Memory B cell (primary cell): Measurements from ENCODE around the gene DDHD1.

ENCODE experiments used
- ATAC-seq: fragments of 150-1000 bp; cut with Tn5 transposase; 2 replicates; pipeline ENCODE4 v1.10.0; 2021; ENCODE audit warnings: low read depth, mild to moderate bottlenecking, moderate library complexity
- DNase-seq, 2 donors: peaks; one replicate each; pipeline ENCODE4 v3.0.0; 2022; ENCODE audit warnings: low spot score in 2 of 2
- H3K27ac Mint-ChIP-seq: one replicate; pipeline ENCODE4 v1.8.0; 2022; ENCODE audit warnings: mild to moderate bottlenecking, moderate library complexity, mixed read lengths
- H3K27me3 Mint-ChIP-seq: one replicate; pipeline ENCODE4 v1.8.0; 2022; ENCODE audit warnings: mixed read lengths
- H3K36me3 Mint-ChIP-seq: one replicate; pipeline ENCODE4 v1.8.0; 2022; ENCODE audit warnings: mild to moderate bottlenecking, mixed read lengths
- H3K4me1 Mint-ChIP-seq: one replicate; pipeline ENCODE4 v1.8.0; 2022; ENCODE audit warnings: mixed read lengths
- H3K4me3 Mint-ChIP-seq: one replicate; pipeline ENCODE4 v1.8.0; 2022; ENCODE audit warnings: mild to moderate bottlenecking, moderate library complexity, mixed read lengths
- H3K9me3 Mint-ChIP-seq: one replicate; pipeline ENCODE4 v1.8.0; 2022; ENCODE audit warnings: mixed read lengths

Gene DDHD1

DNA sequence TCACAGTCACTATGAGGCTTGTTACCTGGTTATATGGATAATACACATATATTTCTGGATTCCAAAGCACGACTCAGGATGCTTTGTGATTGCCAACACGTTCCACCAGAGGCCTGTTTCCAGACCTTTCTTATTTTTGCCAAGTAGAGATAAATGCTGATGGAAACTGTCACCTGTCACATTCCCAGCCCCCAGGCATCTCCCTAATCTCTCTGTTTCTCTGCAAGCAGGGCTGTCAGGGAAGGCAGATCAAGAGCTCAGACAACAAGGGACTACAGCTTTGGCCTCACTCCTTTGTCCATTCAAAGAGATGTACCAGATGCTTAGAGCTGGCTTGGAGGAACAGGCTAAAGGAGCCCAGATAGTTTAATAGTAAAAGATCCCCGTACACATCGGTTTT lies 21.8 kb upstream of the DDHD1 start:
- Mint-ChIP-seq H3K36me3 (peaks cover 5% of the 10 kb centered on the region), H3K9me3 (no peaks in the 10 kb centered on the region), H3K4me1 (no peaks in the 10 kb centered on the region), H3K27ac (no peak overlapping the region), H3K4me3 (no peak overlapping the region), H3K27me3 (no peaks in the 10 kb centered on the region)
- no peak for DNase-seq
- no peak for ATAC-seq

GRCh38 chr14:53168786-53169185 lies 15.7 kb upstream of the DDHD1 start:
- peaks cover 3% of the 10 kb centered on the region for H3K9me3 Mint-ChIP-seq
- H3K36me3 Mint-ChIP-seq, result peaks cover 6% of the 10 kb centered on the region
- no peak for DNase-seq
- H3K27me3 Mint-ChIP-seq, result no peaks in the 10 kb centered on the region
- no peak for ATAC-seq
- H3K4me3 Mint-ChIP-seq, result no peak overlapping the region
- no peak overlapping the region for H3K27ac Mint-ChIP-seq
- no peaks in the 10 kb centered on the region for H3K4me1 Mint-ChIP-seq

GRCh38 chr14:53167602-53168328 lies 14.6 kb upstream of the DDHD1 start:
- ATAC-seq (no peak), DNase-seq (no peak)
- no peak overlapping the region for H3K27ac Mint-ChIP-seq
- H3K9me3 Mint-ChIP-seq, result peaks cover 4% of the 10 kb centered on the region
- H3K36me3 Mint-ChIP-seq, result peaks cover 8% of the 10 kb centered on the region
- H3K4me3 Mint-ChIP-seq, result no peak overlapping the region
- H3K27me3 Mint-ChIP-seq, result no peaks in the 10 kb centered on the region
- no peaks in the 10 kb centered on the region for H3K4me1 Mint-ChIP-seq

- no peaks in the 10 kb centered on the region for H3K27me3 Mint-ChIP-seq
- H3K4me3 Mint-ChIP-seq, result no peak overlapping the region
- DNase-seq (no peak), ATAC-seq (no peak)
- H3K9me3 Mint-ChIP-seq, result peaks cover 4% of the 10 kb centered on the region
- peaks cover 2% of the 10 kb centered on the region for H3K36me3 Mint-ChIP-seq
- no peaks in the 10 kb centered on the region for H3K4me1 Mint-ChIP-seq
- no peak overlapping the region for H3K27ac Mint-ChIP-seq
These were observed 8.8 kb upstream of the DDHD1 start for GRCh38 chr14:53161758-53162435.

- no peak overlapping the region for H3K4me3 Mint-ChIP-seq
- ATAC-seq (no peak), DNase-seq (no peak)
- H3K36me3 Mint-ChIP-seq, result peaks cover 2% of the 10 kb centered on the region
- H3K4me1 Mint-ChIP-seq, result peaks cover 15% of the 10 kb centered on the region
- no peak overlapping the region for H3K27ac Mint-ChIP-seq
- no peaks in the 10 kb centered on the region for H3K27me3 Mint-ChIP-seq
- no peaks in the 10 kb centered on the region for H3K9me3 Mint-ChIP-seq
These were observed 3.1 kb upstream of the DDHD1 start for GRCh38 chr14:53156238-53156637.

GRCh38 chr14:53153702-53154112 lies 584 bp upstream of the DDHD1 start:
- H3K27ac Mint-ChIP-seq, result peak overlapping the region; percentile 99
- no peaks in the 10 kb centered on the region for H3K27me3 Mint-ChIP-seq
- no peak for ATAC-seq
- peaks cover 23% of the 10 kb centered on the region for H3K4me1 Mint-ChIP-seq
- no peaks in the 10 kb centered on the region for H3K9me3 Mint-ChIP-seq
- H3K36me3 Mint-ChIP-seq, result peaks cover 2% of the 10 kb centered on the region
- no peak for DNase-seq
- H3K4me3 Mint-ChIP-seq, result peak overlapping the region; percentile 99

- Mint-ChIP-seq H3K27ac (peak overlapping the region; percentile 99), H3K4me3 (peak overlapping the region; percentile 99), H3K4me1 (peaks cover 28% of the 10 kb centered on the region), H3K9me3 (no peaks in the 10 kb centered on the region), H3K36me3 (peaks cover 2% of the 10 kb centered on the region), H3K27me3 (no peaks in the 10 kb centered on the region)
- ATAC-seq (peak; percentile 28), DNase-seq (peak; percentile 44 to 66)
These were observed 788 bp downstream of the DDHD1 start for GRCh38 chr14:53152184-53152886.

DNA sequence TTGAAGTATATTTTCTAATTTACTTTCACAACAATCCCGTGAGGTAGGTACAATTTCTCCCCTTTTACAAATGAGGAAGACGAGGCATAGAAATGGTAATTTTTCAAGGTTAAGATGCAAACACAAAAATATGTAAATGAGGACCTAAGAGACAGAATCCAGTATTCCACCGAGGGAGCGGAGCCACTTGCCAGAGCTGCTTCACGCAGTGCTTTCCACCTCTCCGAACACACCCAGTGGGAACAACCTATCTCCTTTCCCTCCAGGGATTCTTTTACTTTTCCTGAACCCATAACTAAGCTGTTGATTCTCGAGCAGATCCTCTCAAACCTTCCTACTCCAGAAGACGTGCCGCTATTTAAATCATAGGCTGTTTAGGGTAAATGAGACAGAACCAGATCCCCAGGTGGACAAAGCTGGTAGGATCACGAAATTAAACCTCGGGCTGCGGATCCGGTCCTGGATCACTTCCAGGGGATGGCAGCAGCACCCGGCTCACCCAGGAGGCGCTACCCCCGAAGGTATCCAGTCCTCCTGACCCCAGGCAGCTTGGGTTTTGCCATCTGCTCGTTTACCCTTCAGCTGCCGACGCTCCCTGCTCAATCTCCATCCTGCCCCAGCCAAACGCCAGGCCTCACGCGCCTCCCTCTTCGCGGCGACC lies 1.5 kb downstream of the DDHD1 start:
- no peaks in the 10 kb centered on the region for H3K9me3 Mint-ChIP-seq
- H3K27ac Mint-ChIP-seq, result peak overlapping the region; percentile 99
- ATAC-seq (peak; percentile 6), DNase-seq (peak in 1 of 2 donors; percentile 16)
- peak overlapping the region; percentile 99 for H3K4me3 Mint-ChIP-seq
- H3K4me1 Mint-ChIP-seq, result peaks cover 33% of the 10 kb centered on the region
- no peaks in the 10 kb centered on the region for H3K27me3 Mint-ChIP-seq
- peaks cover 2% of the 10 kb centered on the region for H3K36me3 Mint-ChIP-seq

GRCh38 chr14:53149668-53150316 lies 3.3 kb downstream of the DDHD1 start:
- no peak for DNase-seq
- Mint-ChIP-seq H3K27me3 (no peaks in the 10 kb centered on the region), H3K4me3 (peak overlapping the region; percentile 47), H3K27ac (peak overlapping the region; percentile 0), H3K9me3 (no peaks in the 10 kb centered on the region), H3K36me3 (no peaks in the 10 kb centered on the region), H3K4me1 (peaks cover 35% of the 10 kb centered on the region)
- ATAC-seq, result no peak

- Mint-ChIP-seq H3K4me3 (no peak overlapping the region), H3K36me3 (no peaks in the 10 kb centered on the region), H3K27ac (no peak overlapping the region), H3K9me3 (no peaks in the 10 kb centered on the region), H3K4me1 (peaks cover 36% of the 10 kb centered on the region), H3K27me3 (no peaks in the 10 kb centered on the region)
- ATAC-seq (no peak), DNase-seq (no peak)
These were observed 4.5 kb downstream of the DDHD1 start for GRCh38 chr14:53148671-53149070.

DNA sequence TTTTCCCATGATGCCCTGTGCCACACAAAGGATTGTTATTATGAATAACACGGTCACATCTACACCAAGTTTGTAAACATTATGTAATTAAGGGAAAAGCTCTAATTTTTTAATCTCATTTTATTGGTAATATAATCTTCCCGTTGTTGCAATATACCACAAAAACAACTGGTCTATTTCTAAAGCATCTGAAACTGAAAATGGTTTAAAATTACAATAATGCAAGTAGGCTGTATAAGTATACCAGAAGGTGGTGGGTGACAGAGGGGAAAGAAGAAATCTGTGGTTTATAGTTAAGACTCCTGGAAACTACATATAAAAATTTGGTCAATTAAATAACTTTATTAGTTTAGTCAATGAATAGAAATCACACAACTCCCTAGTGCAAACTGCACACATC lies 5.2 kb downstream of the DDHD1 start:
- H3K4me3 Mint-ChIP-seq, result no peak overlapping the region
- H3K27ac Mint-ChIP-seq, result no peak overlapping the region
- H3K36me3 Mint-ChIP-seq, result peaks cover 2% of the 10 kb centered on the region
- H3K27me3 Mint-ChIP-seq, result no peaks in the 10 kb centered on the region
- no peaks in the 10 kb centered on the region for H3K9me3 Mint-ChIP-seq
- no peak for DNase-seq
- ATAC-seq, result no peak
- peaks cover 34% of the 10 kb centered on the region for H3K4me1 Mint-ChIP-seq

DNA sequence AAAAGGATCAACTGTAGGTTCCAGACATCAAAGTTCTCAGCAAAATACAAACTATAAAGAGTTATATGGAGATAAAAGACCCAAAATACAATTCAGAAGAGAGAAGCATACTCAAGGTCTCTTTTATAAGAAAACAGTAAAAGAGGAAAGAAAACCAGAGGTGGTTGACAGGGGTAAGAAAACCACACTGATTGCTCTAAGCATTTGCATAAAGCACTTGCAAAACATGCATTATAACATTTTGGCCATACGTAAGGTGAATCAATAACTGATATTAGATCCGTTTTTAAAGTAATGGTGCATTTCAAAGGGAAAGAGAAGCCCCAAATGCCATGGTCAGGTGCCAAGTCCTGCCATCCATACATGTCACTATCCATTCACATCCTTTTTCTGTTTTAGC lies 5.9 kb downstream of the DDHD1 start:
- Mint-ChIP-seq H3K4me1 (peaks cover 33% of the 10 kb centered on the region), H3K36me3 (peaks cover 5% of the 10 kb centered on the region), H3K9me3 (peaks cover 2% of the 10 kb centered on the region), H3K27me3 (no peaks in the 10 kb centered on the region), H3K27ac (no peak overlapping the region), H3K4me3 (peak overlapping the region; percentile 65)
- peak; percentile 63 for ATAC-seq
- no peak for DNase-seq

DNA sequence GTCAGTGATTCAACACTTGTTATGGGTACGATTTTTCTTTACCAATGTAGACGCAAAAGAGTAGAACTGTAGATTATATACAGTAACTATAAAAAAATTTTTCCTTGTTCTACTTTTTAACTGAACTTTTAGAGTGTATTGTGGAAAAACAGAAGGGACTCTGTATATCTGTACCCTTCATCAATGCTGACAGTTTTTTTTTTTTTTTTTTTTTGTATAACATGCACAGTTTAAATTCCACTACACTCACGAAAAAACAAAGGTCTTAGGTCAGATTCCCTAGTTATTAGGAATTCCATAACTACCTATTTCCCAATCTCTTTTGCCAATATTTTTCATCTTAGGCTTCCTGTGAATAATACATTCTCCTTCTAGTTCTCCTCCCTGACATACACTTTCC lies 6.4 kb downstream of the DDHD1 start:
- Mint-ChIP-seq H3K4me3 (peak overlapping the region; percentile 65), H3K27ac (no peak overlapping the region), H3K27me3 (no peaks in the 10 kb centered on the region), H3K9me3 (peaks cover 2% of the 10 kb centered on the region), H3K4me1 (peaks cover 31% of the 10 kb centered on the region), H3K36me3 (peaks cover 8% of the 10 kb centered on the region)
- DNase-seq (no peak), ATAC-seq (no peak)
